Measurements from ENCODE around the gene ZNF547. TPM values are rescaled to one million over a fixed set of nuclear protein-coding genes. Genes with fewer than 3 reads are reported as not detected.
"Not testable (repeated sequence)": the region's sequence is repeated elsewhere in the genome, so short reads cannot be mapped to it uniquely, and the experiment has no call there.

Gene ZNF547
- total RNA-seq, 1 experiment from 2014 or later, result 1.4 TPM

DNA sequence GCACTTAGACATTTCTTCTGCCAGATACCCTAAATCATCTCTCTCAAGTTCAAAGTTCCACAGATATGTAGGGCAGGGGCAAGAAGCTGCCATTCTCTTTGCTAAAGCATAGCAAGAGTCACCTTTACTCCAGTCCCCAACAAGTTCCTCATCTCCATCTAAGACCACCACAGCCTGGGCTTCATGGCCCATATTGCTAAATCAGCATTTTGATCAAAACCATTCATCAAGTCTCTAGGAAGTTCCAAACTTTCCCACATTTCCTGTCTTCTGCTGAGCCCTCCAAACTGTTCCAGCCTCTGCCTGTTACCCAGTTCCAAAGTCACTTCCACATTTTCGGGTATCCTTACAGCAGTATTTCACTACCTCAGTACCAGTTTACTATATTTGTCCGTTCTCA lies 11.3 kb downstream of the ZNF547 start:
- H4K20me1 ChIP-seq (ENCODE audit: insufficient read depth); H3K27ac ChIP-seq (ENCODE audit: low read depth, low read length); H3K4me2 ChIP-seq (ENCODE audit: low read length); H3K4me1 ChIP-seq (ENCODE audit: control insufficient read depth in 1 of 2, insufficient read depth in 2 of 2, low read length in 2 of 2); H3K9ac ChIP-seq (ENCODE audit: low read length); BruUV-seq (replicated peaks); H3K36me3 ChIP-seq (ENCODE audit: control insufficient read depth in 1 of 2, insufficient read depth in 2 of 2, low read length in 2 of 2); H3K9me2 ChIP-seq (ENCODE audit: insufficient read depth); DNase-seq (ENCODE audit: low read depth, low spot score); H2AFZ ChIP-seq (ENCODE audit: low read depth, low read length, poor library complexity, severe bottlenecking); H3K27me3 ChIP-seq (ENCODE audit: insufficient read depth, low read length); H3K79me2 ChIP-seq (ENCODE audit: insufficient read depth, low read length); CTCF ChIA-PET; intact Hi-C loops (cut with micrococcal nuclease); H3K4me3 ChIP-seq (replicated peaks in 1 of 2; ENCODE audit: low read depth in 1 of 2, low read length in 2 of 2); POLR2A ChIA-PET; RAD21 ChIA-PET (ENCODE audit: low non-redundant PET in 1 of 2, low total read pairs in 2 of 2, uncharacterized antibody in 2 of 2, unreplicated experiment in 2 of 2); ATAC-seq: not testable (repeated sequence)
- peaks cover 22 to 25% of the 10 kb centered on the region in 2 experiments; a peak in 3 of 4 replicates for H3K9me3 ChIP-seq (ENCODE audit: control insufficient read depth in 1 of 2, insufficient read depth in 1 of 2, low read depth in 1 of 2, low read length in 2 of 2)

GRCh38 chr19:57376151-57376550 lies 12.8 kb downstream of the ZNF547 start:
- H3K9me3 ChIP-seq (ENCODE audit: control insufficient read depth in 1 of 2, insufficient read depth in 1 of 2, low read depth in 1 of 2, low read length in 2 of 2), result peaks cover 22 to 25% of the 10 kb centered on the region in 2 experiments; a peak in 3 of 4 replicates
- ChIA-PET CTCF (no interaction called here), RAD21 (ENCODE audit: low non-redundant PET in 1 of 2, low total read pairs in 2 of 2, uncharacterized antibody in 2 of 2, unreplicated experiment in 2 of 2) (no interaction called here), POLR2A (no interaction called here)
- no peak for TF ChIP-seq POLR2A (IDR thresholded peaks at IDR 0.05; ENCODE audit: borderline replicate concordance, extremely low read depth, insufficient read depth, insufficient read length)
- no peak for TF ChIP-seq CBX3 (IDR thresholded peaks at IDR 0.05; ENCODE audit: low read depth)
- no peak for TF ChIP-seq YY1 (IDR thresholded peaks at IDR 0.05; ENCODE audit: extremely low read depth, insufficient replicate concordance, low read depth, low read length)
- no peak for TF ChIP-seq EGR1 (IDR thresholded peaks at IDR 0.05; ENCODE audit: low read depth)
- TF ChIP-seq ELF1 (IDR thresholded peaks at IDR 0.05; ENCODE audit: borderline replicate concordance, low read depth), result no peak
- TF ChIP-seq ZFX (IDR thresholded peaks at IDR 0.05), result no peak
- TF ChIP-seq, protein P1, sequence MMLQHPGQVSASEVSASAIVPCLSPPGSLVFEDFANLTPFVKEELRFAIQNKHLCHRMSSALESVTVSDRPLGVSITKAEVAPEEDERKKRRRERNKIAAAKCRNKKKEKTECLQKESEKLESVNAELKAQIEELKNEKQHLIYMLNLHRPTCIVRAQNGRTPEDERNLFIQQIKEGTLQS (IDR thresholded peaks at IDR 0.05), result no peak
- TF ChIP-seq CEBPB (IDR thresholded peaks at IDR 0.05; ENCODE audit: low read depth), result no peak
- TF ChIP-seq EZH2phosphoT487 (IDR thresholded peaks at IDR 0.05; ENCODE audit: borderline replicate concordance), result no peak
- TF ChIP-seq JUND (IDR thresholded peaks at IDR 0.05), result no peak
- TF ChIP-seq, protein P2, sequence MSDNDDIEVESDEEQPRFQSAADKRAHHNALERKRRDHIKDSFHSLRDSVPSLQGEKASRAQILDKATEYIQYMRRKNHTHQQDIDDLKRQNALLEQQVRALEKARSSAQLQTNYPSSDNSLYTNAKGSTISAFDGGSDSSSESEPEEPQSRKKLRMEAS (IDR thresholded peaks at IDR 0.05), result no peak
- TF ChIP-seq, protein P3, sequence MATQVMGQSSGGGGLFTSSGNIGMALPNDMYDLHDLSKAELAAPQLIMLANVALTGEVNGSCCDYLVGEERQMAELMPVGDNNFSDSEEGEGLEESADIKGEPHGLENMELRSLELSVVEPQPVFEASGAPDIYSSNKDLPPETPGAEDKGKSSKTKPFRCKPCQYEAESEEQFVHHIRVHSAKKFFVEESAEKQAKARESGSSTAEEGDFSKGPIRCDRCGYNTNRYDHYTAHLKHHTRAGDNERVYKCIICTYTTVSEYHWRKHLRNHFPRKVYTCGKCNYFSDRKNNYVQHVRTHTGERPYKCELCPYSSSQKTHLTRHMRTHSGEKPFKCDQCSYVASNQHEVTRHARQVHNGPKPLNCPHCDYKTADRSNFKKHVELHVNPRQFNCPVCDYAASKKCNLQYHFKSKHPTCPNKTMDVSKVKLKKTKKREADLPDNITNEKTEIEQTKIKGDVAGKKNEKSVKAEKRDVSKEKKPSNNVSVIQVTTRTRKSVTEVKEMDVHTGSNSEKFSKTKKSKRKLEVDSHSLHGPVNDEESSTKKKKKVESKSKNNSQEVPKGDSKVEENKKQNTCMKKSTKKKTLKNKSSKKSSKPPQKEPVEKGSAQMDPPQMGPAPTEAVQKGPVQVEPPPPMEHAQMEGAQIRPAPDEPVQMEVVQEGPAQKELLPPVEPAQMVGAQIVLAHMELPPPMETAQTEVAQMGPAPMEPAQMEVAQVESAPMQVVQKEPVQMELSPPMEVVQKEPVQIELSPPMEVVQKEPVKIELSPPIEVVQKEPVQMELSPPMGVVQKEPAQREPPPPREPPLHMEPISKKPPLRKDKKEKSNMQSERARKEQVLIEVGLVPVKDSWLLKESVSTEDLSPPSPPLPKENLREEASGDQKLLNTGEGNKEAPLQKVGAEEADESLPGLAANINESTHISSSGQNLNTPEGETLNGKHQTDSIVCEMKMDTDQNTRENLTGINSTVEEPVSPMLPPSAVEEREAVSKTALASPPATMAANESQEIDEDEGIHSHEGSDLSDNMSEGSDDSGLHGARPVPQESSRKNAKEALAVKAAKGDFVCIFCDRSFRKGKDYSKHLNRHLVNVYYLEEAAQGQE (IDR thresholded peaks at IDR 0.05; ENCODE audit: low read depth), result no peak
- TF ChIP-seq EZH2 (IDR thresholded peaks at IDR 0.05), result no peak
- TF ChIP-seq SRF (IDR thresholded peaks at IDR 0.05; ENCODE audit: low read depth), result no peak
- TF ChIP-seq ZNF274 (IDR thresholded peaks at IDR 0.05; ENCODE audit: low read depth, low read length), result no peak
- no peak for TF ChIP-seq FOSL1 (IDR thresholded peaks at IDR 0.05; ENCODE audit: low read depth)
- H2AFZ ChIP-seq (ENCODE audit: low read depth, low read length, poor library complexity, severe bottlenecking), result no peak overlapping the region
- no peak overlapping the region for H3K4me2 ChIP-seq (ENCODE audit: low read length)
- no TSS peak for BruUV-seq (replicated peaks)
- no peak for ATAC-seq
- H4K20me1 ChIP-seq (ENCODE audit: insufficient read depth), result no peaks in the 10 kb centered on the region
- intact Hi-C loops (cut with micrococcal nuclease), result no loop called here
- no peaks in the 10 kb centered on the region for H3K4me1 ChIP-seq (ENCODE audit: control insufficient read depth in 1 of 2, insufficient read depth in 2 of 2, low read length in 2 of 2)
- H3K9ac ChIP-seq (ENCODE audit: low read length), result no peak overlapping the region
- H3K36me3 ChIP-seq (ENCODE audit: control insufficient read depth in 1 of 2, insufficient read depth in 2 of 2, low read length in 2 of 2), result 0 out of 4 replicates have a peak, but pooled peaks cover 0 to 8% of the 10 kb centered on the region in 2 experiments
- no peaks in the 10 kb centered on the region for H3K27me3 ChIP-seq (ENCODE audit: insufficient read depth, low read length)
- H3K4me3 ChIP-seq (replicated peaks in 1 of 2; ENCODE audit: low read depth in 1 of 2, low read length in 2 of 2), result no peak overlapping the region
- H3K79me2 ChIP-seq (ENCODE audit: insufficient read depth, low read length), result no peaks in the 10 kb centered on the region
- DNase-seq (ENCODE audit: low read depth, low spot score), result no peak
- no peak overlapping the region for H3K27ac ChIP-seq (ENCODE audit: low read depth, low read length)
- no peaks in the 10 kb centered on the region for H3K9me2 ChIP-seq (ENCODE audit: insufficient read depth)

Measured in HCT116 (cell line).